ENCODE results near the gene LYL1.
A peak's percentile ranks its signal among the peaks of the same experiment; 100 is the strongest.

The LYL1 gene

DNA sequence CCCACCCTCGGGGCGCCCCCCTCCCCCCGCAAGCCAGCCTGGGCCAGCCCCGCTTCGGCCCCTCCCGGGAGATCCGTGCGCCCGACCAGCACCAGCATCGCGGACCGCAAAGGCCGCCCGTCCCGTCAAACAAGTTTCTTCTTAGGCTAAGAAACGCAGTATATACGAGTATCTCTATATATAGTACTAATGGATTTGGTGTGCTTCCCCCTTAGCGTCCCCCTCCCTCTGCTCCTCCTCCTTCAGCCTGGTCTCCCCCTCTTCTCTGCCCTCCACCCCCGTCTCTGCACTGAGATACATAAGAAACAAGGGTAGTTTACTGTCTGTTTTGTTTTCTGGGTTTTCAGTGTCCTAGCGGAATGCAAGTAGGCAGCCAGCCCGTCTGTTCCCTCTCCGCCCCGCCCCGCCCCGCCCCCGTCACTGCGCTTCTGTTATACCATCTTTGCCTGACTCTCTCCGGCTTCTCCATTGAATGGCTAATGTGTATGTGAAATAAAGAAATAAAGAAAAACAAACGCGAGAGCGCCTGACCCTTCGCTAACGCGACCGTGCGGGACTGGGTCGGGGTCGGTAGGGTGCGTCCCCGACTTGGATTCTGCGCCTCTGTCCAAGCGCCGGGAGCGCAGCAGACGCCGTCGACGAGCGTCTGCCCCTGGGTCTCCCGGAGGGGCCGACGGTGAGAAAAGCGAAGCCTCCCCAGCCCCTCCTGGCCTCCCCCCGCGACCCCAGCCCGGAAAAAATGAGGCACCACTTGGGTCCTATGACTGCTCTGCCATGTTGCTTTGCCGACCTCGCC, 4.2 kb downstream of the LYL1 start:
- Histone ChIP-seq H3K4me1 (ENCODE audit: control insufficient read depth, insufficient read depth, low read depth, low read length) (peaks cover 46% of the 10 kb centered on the region), H4K91ac (ENCODE audit: low read length) (no peak overlapping the region)
- DNase-seq, result peak; percentile 55

DNA sequence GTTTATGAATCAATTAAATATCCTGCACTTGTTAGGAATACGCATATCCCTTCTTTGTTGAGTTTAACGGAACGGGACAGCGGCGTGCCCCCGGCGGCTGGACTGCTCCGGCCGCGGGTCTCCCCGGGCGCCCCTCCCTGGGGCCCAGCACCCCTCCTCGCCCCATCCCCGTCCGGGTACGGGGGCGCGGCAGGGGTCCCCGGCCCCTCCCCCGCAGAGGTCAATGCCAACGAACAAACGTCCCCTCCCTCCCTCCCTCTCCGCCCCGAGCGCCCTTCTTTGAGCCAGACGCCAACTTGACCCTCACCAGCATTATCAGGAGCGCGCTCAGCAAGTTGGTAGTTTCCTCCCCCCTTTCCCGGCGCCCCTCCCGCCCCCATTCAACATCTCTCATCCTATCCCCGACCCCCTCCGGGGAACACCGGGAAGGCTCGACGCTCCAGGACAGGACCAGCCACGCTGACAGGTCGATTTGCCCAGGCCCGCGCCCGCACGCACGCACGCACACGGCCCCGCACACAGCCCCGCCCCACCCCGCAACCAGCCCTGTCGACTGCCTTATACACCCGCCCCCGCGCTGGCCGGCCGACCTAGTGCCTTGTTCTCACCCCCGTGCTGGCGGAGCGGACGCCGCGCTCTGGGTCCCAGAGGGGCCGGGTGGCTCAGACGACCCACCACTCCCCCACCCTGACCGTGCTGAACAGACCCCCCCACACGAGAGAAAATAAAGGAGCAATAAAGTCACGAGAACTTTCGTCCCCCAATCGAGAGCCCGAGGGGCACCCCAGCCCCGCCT, 5.0 kb downstream of the LYL1 start:
- Histone ChIP-seq H3K9ac (ENCODE audit: low read length) (no peak overlapping the region), H2BK5ac (ENCODE audit: low read depth, low read length, poor library complexity, severe bottlenecking) (no peak overlapping the region), H2AK5ac (ENCODE audit: low read length, severe bottlenecking) (no peak overlapping the region), H3K23ac (ENCODE audit: low read length in 2 of 2) (peak overlapping the region in 1 of 2 experiments; percentile 50), H2BK12ac (ENCODE audit: low read length in 2 of 2) (no peak overlapping the region), H3K4me2 (ENCODE audit: low read length, poor library complexity, severe bottlenecking) (no peak overlapping the region), H3K27me3 (ENCODE audit: control insufficient read depth in 1 of 2, insufficient read depth in 1 of 2, low read length in 2 of 2) (peaks cover 0 to 55% of the 10 kb centered on the region in 2 experiments), H3K9me3 (ENCODE audit: control insufficient read depth, low read length) (no peaks in the 10 kb centered on the region), H3K4me1 (ENCODE audit: control insufficient read depth, insufficient read depth, low read depth, low read length) (peaks cover 46% of the 10 kb centered on the region), H4K91ac (ENCODE audit: low read length) (peak overlapping the region; percentile 5), H3K36me3 (ENCODE audit: control insufficient read depth in 1 of 2, insufficient read depth in 2 of 2, low read depth in 1 of 2, low read length in 2 of 2) (peaks cover 3 to 28% of the 10 kb centered on the region in 2 experiments), H2BK15ac (ENCODE audit: low read depth, poor library complexity, severe bottlenecking) (no peak overlapping the region), H3K4me3 (ENCODE audit: insufficient read depth in 1 of 2, low read depth in 1 of 2, low read length in 2 of 2) (no peak overlapping the region), H2BK120ac (ENCODE audit: low read depth, low read length) (peak overlapping the region; percentile 58), H3K79me1 (replicated peaks; ENCODE audit: low read length, poor library complexity, severe bottlenecking) (peaks cover 2% of the 10 kb centered on the region), H3K18ac (ENCODE audit: low read depth in 1 of 2, low read length in 2 of 2) (no peak overlapping the region), H3K4ac (ENCODE audit: low read depth in 1 of 2, low read length in 2 of 2) (no peak overlapping the region), H2AFZ (ENCODE audit: low read depth, low read length) (no peak overlapping the region), H3K27ac (ENCODE audit: low read length, poor library complexity, severe bottlenecking) (no peak overlapping the region), H4K8ac (ENCODE audit: low read length) (no peak overlapping the region), H3K14ac (ENCODE audit: low read length in 2 of 2) (no peak overlapping the region)
- no peak for DNase-seq
- 3% methylated on average over 57 of the region's 69 CpGs for WGBS

More for the DNA sequence above, 4.2 kb downstream of the LYL1 start:
- H3K23ac ChIP-seq (ENCODE audit: low read length in 2 of 2), result no peak overlapping the region
- H3K18ac ChIP-seq (ENCODE audit: low read depth in 1 of 2, low read length in 2 of 2), result no peak overlapping the region
- peaks cover 0 to 55% of the 10 kb centered on the region in 2 experiments for H3K27me3 ChIP-seq (ENCODE audit: control insufficient read depth in 1 of 2, insufficient read depth in 1 of 2, low read length in 2 of 2)
- H2BK12ac ChIP-seq (ENCODE audit: low read length in 2 of 2), result no peak overlapping the region
- no peak overlapping the region for H3K27ac ChIP-seq (ENCODE audit: low read length, poor library complexity, severe bottlenecking)
- H3K9ac ChIP-seq (ENCODE audit: low read length), result peak overlapping the region; percentile 54
- no peak overlapping the region for H3K4me3 ChIP-seq (ENCODE audit: insufficient read depth in 1 of 2, low read depth in 1 of 2, low read length in 2 of 2)
- H2BK5ac ChIP-seq (ENCODE audit: low read depth, low read length, poor library complexity, severe bottlenecking), result no peak overlapping the region
- H3K9me3 ChIP-seq (ENCODE audit: control insufficient read depth, low read length), result no peaks in the 10 kb centered on the region
- H2BK120ac ChIP-seq (ENCODE audit: low read depth, low read length), result no peak overlapping the region
- H3K4me2 ChIP-seq (ENCODE audit: low read length, poor library complexity, severe bottlenecking), result no peak overlapping the region
- H3K4ac ChIP-seq (ENCODE audit: low read depth in 1 of 2, low read length in 2 of 2), result no peak overlapping the region
- peaks cover 2% of the 10 kb centered on the region for H3K79me1 ChIP-seq (replicated peaks; ENCODE audit: low read length, poor library complexity, severe bottlenecking)
- WGBS, result 7% methylated on average over 27 of the region's 58 CpGs
- H4K8ac ChIP-seq (ENCODE audit: low read length), result no peak overlapping the region
- no peak overlapping the region for H3K14ac ChIP-seq (ENCODE audit: low read length in 2 of 2)
- no peak overlapping the region for H2AK5ac ChIP-seq (ENCODE audit: low read length, severe bottlenecking)
- no peak overlapping the region for H2AFZ ChIP-seq (ENCODE audit: low read depth, low read length)
- H3K36me3 ChIP-seq (ENCODE audit: control insufficient read depth in 1 of 2, insufficient read depth in 2 of 2, low read depth in 1 of 2, low read length in 2 of 2), result peaks cover 5 to 21% of the 10 kb centered on the region in 2 experiments
- no peak overlapping the region for H2BK15ac ChIP-seq (ENCODE audit: low read depth, poor library complexity, severe bottlenecking)

DNA sequence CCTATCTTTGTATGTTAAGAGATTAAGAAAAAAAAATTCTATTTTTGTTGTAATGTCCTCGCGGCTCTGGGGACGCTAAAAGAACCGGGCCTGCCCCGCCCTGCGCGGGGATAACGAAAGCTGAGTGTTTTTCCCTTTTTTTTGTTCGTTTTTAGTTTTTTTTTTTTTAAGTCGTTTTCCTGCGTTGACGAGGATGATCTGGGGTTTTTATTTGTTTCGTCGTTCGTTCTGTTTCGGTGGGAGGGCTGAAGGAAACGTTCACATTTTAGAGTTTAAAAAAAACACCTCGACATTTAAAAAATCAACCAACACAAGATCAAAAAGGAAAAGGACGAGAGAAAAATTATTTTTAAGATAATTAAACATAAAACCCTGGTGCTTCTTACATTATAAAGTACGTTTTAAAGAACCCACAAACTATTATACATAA, 5.6 kb downstream of the LYL1 start:
- peaks cover 46% of the 10 kb centered on the region for H3K4me1 ChIP-seq (ENCODE audit: control insufficient read depth, insufficient read depth, low read depth, low read length)
- H3K4me2 ChIP-seq (ENCODE audit: low read length, poor library complexity, severe bottlenecking), result no peak overlapping the region
- DNase-seq, result no peak
- H3K4me3 ChIP-seq (ENCODE audit: insufficient read depth in 1 of 2, low read depth in 1 of 2, low read length in 2 of 2), result no peak overlapping the region
- peaks cover 3 to 28% of the 10 kb centered on the region in 2 experiments for H3K36me3 ChIP-seq (ENCODE audit: control insufficient read depth in 1 of 2, insufficient read depth in 2 of 2, low read depth in 1 of 2, low read length in 2 of 2)
- peaks cover 2% of the 10 kb centered on the region for H3K79me1 ChIP-seq (replicated peaks; ENCODE audit: low read length, poor library complexity, severe bottlenecking)
- no peak overlapping the region for H3K9ac ChIP-seq (ENCODE audit: low read length)
- no peak overlapping the region for H3K14ac ChIP-seq (ENCODE audit: low read length in 2 of 2)
- no peak overlapping the region for H2BK5ac ChIP-seq (ENCODE audit: low read depth, low read length, poor library complexity, severe bottlenecking)
- no peak overlapping the region for H2BK15ac ChIP-seq (ENCODE audit: low read depth, poor library complexity, severe bottlenecking)
- H3K9me3 ChIP-seq (ENCODE audit: control insufficient read depth, low read length), result no peaks in the 10 kb centered on the region
- no peak overlapping the region for H3K18ac ChIP-seq (ENCODE audit: low read depth in 1 of 2, low read length in 2 of 2)
- no peak overlapping the region for H3K27ac ChIP-seq (ENCODE audit: low read length, poor library complexity, severe bottlenecking)
- no peak overlapping the region for H2BK120ac ChIP-seq (ENCODE audit: low read depth, low read length)
- no peak overlapping the region for H2AFZ ChIP-seq (ENCODE audit: low read depth, low read length)
- no peak overlapping the region for H4K91ac ChIP-seq (ENCODE audit: low read length)
- no peak overlapping the region for H4K8ac ChIP-seq (ENCODE audit: low read length)
- H3K4ac ChIP-seq (ENCODE audit: low read depth in 1 of 2, low read length in 2 of 2), result no peak overlapping the region
- 4% methylated on average over 8 of the region's 20 CpGs for WGBS
- peaks cover 0 to 58% of the 10 kb centered on the region in 2 experiments for H3K27me3 ChIP-seq (ENCODE audit: control insufficient read depth in 1 of 2, insufficient read depth in 1 of 2, low read length in 2 of 2)
- no peak overlapping the region for H2AK5ac ChIP-seq (ENCODE audit: low read length, severe bottlenecking)
- H2BK12ac ChIP-seq (ENCODE audit: low read length in 2 of 2), result no peak overlapping the region
- no peak overlapping the region for H3K23ac ChIP-seq (ENCODE audit: low read length in 2 of 2)

Measured in mesenchymal stem cell (in vitro differentiated cells and primary cell).